Ishikawa (cell line): ENCODE results near the gene RFTN1.

Experiments used
- RAD21 ChIP-seq: IDR thresholded peaks from 2 replicates; pipeline ENCODE4 v1.6.1; 2012; ENCODE audit warnings: low read depth
- REST ChIP-seq: IDR thresholded peaks from 2 replicates; pipeline ENCODE4 v1.6.1; 2012; ENCODE audit warnings: low read depth, mild to moderate bottlenecking
- TF ChIP-seq, protein P1 (sequence below): IDR thresholded peaks from 2 replicates; pipeline ENCODE4 v1.6.1; 2012
- TF ChIP-seq, protein P2 (sequence below): IDR thresholded peaks from 2 replicates; pipeline ENCODE4 v1.6.1; 2012

GRCh38 chr3:16289144-16289889 is 224.2 kb downstream of the RFTN1 start:
- TF ChIP-seq, protein P1, sequence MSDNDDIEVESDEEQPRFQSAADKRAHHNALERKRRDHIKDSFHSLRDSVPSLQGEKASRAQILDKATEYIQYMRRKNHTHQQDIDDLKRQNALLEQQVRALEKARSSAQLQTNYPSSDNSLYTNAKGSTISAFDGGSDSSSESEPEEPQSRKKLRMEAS = no peak
- TF ChIP-seq REST (no peak), RAD21 (no peak)
- TF ChIP-seq, protein P2, sequence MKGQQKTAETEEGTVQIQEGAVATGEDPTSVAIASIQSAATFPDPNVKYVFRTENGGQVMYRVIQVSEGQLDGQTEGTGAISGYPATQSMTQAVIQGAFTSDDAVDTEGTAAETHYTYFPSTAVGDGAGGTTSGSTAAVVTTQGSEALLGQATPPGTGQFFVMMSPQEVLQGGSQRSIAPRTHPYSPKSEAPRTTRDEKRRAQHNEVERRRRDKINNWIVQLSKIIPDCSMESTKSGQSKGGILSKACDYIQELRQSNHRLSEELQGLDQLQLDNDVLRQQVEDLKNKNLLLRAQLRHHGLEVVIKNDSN = no peak
